DOHH2 (cell line): Measurements from ENCODE around the gene C1QTNF1.

Experiments
- CTCF ChIP-seq: fragments of 200-600 bp; sonication (generic); IDR thresholded peaks from one replicate; pipeline ENCODE4 v1.5.1; 2014; ENCODE audit warnings: antibody characterized with exemption, mild to moderate bottlenecking, low read depth, low read length; ENCODE audit not compliant: poor library complexity, severe bottlenecking
- EZH2phosphoT487 ChIP-seq: fragments of 200-600 bp; sonication (generic); IDR thresholded peaks from 2 replicates; pipeline ENCODE4 v1.6.1; 2017; ENCODE audit warnings: borderline replicate concordance, mild to moderate bottlenecking, antibody characterized with exemption, low read length, moderate library complexity, mixed read lengths

DNA sequence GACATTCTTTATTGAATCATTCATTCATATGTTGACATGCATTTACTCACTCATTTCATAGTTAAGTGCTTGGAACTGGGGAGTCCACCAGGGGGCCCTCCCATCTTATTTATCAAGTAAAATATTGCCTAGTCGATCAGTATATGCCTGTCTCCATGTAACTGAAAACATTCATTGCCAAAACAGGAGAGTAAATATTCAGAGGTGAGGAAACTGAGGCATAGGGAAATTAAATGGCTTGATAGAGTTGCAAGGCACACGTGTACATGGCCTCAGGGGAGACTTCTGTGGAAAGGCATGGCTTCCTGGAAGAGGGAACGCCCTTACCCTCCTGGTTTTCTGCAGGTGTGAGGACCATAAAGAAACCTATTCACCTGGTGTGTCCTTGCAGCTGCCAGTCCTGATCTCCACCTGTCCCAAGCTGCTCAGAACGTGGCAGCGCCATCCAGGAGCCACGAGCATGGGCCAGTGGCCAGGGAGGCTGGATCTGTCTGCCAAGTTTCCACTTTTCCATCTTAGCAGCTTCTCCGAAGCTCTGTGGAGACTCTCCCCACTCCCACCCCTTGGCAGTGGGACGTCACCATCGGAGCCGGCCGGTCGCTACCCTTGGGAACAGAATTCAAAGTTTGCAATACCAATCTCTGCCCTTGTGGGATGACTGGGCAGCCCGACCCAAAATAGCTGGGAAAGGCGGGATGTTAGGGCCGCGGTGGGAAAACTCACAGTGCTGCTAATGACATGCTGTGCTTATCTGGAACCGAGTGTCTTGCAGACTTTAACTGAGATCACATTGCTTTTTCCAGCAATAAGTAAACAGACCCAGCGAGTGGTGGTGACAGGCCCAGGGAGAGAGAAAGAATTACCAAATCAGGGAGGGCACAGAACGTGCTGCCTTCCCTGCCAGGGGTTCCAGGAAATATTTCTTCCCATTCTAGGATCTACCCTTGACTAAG lies 4.1 kb upstream of the C1QTNF1 start:
- TF ChIP-seq CTCF (peak; percentile 67), EZH2phosphoT487 (no peak)
